Measurements from ENCODE around the gene ANKRD13A.

- TF ChIP-seq CTCF (IDR thresholded peaks at IDR 0.05) (no peak), EZH2 (IDR thresholded peaks at IDR 0.05) (no peak)
Measured at GRCh38 chr12:110010853-110011723, 11.9 kb downstream of the ANKRD13A start.
